Fibroblast of skin of right biceps (primary cell): ENCODE data around the gene GNAI1.

ENCODE experiments used
- DNase-seq: peaks from one replicate; pipeline ENCODE4 v3.0.0-alpha.2; 2013

Gene GNAI1

DNA sequence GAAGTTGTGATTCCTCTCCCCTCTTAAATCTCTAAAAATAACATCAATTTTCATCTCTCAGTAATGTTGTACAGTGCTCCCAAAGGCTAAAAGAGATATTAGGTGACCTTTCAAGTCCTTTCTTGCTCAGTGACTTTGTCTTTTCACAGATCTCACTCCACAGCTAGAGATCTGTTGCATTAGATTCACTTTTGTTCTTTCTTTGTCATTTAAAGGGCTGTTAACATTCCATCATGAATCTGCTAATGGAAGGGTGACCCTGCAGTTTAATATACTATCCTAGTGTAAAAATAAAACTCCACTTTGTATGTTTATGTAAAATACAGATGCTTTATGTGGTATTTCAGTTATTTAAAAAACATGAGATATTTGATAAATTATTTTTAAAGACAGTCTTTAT is 30.5 kb downstream of the GNAI1 start:
- DNase-seq = no peak

DNA sequence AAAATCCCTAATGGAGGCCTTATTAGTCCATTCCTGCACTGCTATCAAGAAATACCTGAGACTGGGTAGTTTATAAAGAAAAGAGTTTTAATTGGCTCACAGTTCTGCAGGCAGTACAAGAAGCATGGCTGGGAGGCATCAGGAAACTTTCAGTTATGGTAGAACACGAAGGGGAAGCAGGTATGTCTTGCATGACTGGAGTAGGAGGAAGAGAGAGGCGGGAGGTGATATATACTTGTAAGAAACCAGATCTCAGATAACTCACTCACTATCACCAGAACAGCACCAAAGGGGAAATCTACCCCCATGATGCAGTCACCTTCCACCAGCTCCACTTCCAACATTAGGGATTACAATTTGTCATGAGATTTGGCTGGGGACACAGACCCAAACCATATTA is 35.8 kb downstream of the GNAI1 start:
- no peak for DNase-seq

DNA sequence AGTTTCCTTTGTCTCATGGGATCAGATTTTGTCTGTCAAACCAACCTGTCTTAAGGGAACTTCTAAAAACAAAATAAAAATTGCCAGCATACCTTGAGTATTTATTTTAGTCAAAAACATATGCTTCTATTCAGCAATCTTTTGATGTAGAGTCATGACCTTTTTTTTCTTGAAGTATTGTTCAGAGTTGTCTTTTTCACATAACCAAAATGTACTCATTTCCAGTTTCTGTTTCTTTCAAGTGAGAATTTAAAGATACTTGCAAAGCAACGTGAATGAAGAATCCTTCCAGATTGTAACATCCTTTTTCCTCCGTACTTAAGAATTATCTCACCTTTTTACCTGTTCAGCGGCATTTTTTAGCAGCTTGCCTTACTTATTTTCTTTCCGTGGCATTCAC is 37.8 kb downstream of the GNAI1 start:
- no peak for DNase-seq

DNA sequence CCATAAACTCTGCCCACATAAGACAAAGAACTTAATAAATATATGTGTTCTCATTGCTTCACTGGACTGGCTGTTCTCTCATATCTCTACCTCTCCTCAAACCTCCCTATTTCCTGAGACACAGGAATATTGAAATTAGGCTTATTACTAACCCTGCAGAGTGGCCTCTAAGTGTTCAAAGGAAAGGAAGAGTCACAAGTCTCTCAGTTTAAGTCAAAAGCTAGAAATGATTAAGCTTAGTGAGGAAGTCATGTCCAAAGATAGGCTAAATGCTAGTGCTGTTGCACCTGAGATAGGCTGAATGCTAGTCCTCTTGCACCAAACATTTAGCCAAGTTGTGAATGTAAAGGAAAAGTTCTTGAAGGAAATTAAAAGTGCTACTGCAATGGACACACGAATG is 41.1 kb downstream of the GNAI1 start:
- no peak for DNase-seq

DNA sequence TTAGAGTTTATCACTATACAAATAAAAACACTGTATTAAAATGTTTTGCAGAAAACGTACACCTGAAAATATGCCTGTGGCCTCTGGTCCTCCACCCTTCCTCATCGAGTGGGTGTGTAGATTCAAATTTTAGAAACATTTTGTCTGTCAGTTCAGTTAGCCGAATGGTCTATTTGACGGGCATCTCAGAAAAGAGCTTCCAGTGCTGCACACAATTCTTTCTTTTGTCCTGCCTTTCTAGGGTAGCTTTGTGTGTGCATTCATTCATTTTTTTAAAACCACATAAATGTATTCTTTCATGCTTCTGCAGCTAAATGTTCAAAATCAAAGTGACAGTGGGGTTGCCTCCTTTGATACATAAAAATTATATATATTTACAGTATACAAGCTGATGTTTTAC is 46.8 kb downstream of the GNAI1 start:
- DNase-seq = no peak

DNA sequence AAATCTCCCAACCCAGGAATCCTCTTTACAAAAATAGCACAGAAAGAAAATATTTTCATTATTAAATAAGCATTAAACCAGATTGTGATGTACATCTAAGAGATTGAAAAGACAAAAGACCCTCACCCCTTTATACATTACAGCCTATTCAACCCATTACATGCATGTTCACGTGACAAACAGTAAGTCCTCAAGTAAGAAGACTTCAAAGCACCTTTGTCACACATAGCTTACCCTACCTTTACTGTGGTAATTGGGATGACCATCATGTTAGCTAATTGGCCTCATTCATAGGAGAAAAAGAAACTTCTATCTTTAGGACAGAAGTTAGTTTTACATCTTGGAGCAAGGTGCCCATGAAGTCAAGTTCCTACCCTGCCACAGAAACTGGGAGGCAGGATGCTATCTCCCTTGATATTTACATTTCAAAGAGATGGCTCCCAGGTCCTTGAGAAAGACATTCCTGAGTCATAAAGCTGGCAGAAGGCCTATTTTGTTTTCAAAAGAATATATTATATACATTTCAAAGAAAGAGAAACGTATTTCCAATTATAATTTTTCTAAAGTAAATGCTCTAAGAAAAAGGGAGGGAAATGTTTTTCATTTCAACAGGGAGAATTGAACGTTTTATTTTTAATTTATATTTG is 48.1 kb downstream of the GNAI1 start:
- peak; percentile 37 for DNase-seq

DNA sequence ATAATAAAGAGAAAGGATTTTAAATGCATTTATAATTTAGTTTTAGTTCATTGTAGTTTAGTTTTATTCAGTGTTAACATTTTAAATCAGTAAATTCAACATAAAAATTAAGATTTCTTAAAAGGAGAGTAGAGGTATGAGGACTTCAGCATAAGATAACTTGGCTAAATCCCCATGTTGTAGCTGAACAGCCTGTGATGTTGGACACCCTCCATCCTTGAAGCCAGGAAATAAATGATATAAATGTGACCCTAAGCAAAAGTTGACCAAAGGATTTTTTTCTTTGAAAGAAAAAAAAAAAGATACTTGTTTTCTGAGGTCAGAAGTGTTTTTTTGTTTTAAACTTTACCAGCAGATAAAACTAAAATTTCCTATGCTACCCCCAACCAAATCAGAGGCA is 48.7 kb downstream of the GNAI1 start:
- no peak for DNase-seq

DNA sequence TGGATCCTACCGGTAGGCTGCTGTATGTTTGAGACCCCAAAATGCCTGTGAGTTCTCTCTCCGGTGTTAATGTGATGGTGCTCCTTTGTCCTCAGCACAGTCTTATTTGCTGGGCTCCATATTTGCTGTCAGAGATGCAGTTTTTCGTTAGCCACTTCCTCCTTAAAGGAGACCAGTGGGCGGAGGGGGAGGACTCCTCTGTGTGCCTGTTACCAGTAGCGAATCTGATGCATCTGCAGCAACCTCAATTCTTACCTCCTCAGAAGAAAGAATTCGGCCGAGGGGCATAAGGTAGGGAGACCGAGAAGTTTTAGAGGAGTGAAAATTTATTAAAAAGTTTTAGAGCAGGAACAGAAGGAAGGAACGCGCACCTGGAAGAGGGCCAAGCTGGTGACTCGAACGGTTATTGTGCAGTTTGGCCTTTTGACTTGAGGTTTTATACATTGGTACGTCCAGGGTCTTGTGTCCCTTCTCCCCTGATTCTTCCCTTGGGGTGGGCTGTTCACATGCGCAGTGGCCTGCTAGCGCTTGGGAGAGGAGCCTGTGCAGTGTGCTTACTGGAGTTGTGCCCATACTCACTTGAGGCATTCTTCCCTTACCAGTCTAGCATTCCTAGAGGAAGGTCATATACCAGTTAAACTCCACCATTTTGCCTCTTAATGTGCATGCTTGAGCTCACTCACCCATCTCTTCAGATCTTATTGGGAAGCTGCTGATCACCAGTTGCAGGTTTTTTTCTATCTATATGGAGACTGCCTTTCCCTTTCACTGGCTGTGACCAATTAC is 49.5 kb downstream of the GNAI1 start:
- DNase-seq = no peak

DNA sequence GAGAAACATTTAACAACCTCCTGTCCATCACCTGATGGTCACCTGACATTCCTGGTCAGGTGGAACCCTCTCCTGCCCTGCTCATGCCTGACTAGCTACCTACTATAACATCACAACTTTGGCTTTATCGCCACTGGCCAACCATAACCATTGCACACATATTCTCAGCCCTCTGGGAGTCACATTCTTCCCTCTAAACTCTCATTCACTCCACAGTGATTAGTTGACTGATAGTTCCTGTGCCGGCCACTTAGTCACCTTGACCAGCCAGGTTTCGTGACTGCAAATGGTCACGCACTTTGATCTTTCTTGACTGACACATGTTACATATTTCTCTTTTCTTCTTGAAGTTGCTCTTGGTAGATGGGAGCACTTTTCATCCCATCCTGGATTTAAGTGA is 50.1 kb downstream of the GNAI1 start:
- no peak for DNase-seq

DNA sequence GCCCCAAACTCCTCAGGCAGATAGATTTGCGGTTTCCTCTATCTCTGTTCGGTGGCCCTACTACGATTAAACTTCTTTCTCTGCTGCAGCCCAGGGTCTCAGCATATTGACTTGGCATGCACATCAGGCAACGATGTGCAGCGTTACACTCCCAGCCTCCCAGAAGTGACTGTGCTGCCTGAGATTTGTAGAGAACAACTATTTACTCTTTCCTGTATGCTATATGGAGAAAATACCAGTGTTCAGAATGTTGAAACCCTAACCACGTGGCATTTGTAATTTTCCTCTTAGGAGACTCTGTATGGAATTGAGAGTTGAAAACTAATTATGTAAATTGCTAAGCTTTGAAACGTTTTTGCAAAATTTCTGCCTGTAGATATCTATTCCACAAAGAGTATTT is 50.9 kb downstream of the GNAI1 start:
- no peak for DNase-seq

DNA sequence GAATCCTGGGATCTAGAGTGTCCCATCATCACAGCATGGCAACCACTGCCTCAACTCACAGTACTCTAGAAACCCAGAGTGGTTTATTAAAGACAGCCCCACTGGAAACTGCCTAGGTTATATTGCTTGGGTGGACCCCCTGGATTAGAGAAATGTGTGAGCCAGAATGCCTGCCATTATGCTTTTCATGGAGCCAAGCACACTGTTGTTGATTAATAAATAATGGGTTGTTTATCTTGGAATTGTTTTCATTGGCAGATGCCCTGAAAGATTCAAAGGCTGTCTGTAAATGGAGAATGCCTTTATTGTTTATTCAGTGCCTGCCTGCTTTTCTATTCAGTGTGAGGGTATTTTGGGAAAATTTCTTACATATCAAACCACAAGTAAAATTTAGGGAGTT is 52.1 kb downstream of the GNAI1 start:
- DNase-seq = no peak

DNA sequence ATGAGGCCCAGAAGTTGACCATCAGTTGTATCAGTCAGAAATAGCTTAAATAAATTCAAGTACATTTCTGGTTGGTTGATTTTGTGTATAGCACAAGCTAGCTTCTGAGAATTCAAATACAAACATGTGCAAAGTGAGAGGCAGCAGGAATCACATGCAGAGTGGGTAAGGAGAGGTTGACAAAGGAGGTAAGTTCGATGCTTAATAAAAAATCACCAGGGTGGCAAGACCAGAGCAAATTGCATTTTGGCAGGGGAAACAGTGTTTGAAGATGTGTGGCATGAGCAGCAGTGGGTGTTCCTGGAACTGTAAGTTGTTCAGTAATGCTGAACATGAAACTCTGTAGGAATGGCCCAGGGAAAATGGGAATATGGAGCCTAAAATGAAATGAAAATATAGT is 52.6 kb downstream of the GNAI1 start:
- no peak for DNase-seq

DNA sequence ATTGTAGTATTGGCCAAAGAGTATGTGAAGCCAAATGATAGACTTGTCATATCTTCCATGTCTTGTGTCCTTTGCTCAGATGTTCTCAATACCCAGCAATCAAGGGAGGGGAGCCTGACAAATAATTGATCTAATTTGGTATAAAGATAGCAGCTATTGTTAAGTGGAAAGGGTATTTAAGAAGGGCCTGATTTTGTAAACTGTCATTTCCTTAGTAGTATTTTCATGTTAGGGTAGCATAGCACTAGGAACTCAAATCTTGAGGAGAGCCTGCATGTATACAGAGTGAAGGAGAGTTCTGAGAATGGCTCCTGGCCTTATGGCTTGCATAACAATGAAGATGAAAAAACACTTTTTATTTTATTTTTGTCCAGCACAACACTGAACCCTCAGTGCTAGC is 53.1 kb downstream of the GNAI1 start:
- DNase-seq = no peak

DNA sequence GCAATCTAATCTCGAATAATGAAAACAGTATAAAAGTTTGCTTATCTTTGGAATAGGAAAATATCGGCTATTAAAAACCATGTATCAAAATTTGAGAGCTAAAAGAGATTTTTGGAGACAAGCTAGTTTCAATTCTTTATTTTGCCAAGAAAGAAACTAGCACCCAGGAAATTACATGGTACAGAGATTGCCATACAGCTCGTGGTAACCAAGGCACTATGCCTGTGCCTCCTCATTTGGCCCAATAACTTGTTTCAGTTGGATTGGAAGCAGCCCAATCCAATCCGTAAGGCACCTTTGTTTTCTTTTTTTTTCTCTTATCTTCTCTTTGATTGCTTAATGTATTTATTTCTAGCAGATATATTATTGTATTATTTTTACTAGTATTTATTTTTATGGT is 55.0 kb downstream of the GNAI1 start:
- DNase-seq = no peak

DNA sequence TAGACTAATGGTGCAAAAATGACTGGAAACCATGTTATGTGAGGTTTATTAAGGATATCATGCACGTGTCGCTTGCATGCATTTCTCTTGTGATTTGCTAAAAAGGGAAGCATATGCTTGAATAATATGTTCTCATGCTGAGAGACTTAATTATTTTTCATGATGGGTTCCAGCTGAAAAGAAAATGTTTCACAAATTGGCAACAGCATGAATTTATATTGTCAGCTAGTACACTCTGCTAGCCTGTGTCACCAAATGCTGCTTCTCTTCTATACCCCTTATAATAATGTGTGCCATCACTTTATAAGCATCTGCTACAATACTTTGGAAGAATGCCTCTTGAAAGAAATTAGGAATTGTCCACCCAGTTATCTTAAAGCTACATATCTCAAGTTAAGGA is 63.0 kb downstream of the GNAI1 start:
- no peak for DNase-seq

DNA sequence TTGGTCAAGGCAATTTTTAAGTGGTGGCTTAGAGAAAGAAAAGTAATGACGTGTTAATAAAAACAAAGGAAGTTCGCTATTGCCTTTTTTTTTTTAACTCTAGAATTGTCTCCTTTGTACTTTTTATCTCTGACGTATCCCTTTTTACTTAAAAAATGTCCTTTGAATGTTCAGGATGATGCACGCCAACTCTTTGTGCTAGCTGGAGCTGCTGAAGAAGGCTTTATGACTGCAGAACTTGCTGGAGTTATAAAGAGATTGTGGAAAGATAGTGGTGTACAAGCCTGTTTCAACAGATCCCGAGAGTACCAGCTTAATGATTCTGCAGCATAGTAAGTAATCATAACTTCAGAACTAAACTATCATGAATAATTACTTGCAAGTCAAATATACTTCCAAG is 64.4 kb downstream of the GNAI1 start:
- DNase-seq = no peak

DNA sequence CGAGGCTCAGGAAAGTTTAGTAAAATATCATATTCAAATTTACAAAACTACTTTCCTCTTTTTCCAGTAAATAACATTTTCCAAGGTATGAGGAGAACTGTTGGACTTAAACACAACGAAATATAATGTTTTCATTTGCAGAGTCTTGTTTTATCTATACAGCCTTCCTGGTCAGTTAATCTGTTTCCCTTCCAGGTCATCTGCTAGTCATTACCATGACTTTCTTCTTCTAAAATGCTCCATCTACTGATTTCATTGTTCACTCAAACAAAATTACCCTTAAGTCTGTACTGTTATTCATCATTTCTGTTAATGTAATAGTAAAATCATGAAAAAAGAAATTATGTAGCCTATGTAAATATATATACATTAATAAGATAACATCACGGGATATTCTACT is 69.8 kb downstream of the GNAI1 start:
- no peak for DNase-seq

DNA sequence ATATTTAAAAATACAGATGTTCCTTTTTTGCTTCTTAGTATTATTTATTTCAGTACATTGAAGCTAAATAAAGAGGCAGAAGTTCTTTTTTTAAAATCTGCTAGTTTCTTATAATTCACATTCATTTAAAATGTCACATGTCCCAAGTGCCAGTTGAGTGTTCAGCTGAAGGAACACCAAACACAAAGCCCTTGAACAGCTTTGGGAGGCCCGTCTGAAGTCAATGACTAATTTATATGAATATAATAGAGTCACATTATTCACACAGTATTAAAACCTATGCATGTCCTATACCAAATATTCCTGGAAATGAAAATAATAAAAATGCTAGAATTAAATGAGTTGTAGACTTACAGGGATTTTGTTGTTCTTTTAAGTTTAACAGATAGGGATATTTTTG is 70.3 kb downstream of the GNAI1 start:
- DNase-seq = no peak

DNA sequence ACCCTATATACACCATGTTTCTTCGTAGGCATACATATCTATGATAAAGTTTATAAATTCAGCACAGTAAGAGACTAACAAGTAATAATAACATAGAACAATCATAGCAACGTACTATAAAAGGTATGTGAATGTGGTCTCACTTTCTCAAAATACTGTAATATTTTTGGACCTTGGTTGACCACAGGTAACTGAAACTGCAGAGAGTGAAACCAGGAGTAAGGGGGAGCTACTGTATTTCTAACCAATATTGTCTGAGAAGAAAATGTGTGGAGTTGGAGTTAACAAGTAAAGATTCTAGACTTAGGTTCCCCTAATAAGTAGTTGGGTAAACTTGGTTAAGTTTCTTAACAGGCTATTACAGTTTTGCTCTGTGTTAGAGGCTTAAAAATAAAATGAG is 72.1 kb downstream of the GNAI1 start:
- DNase-seq = no peak

DNA sequence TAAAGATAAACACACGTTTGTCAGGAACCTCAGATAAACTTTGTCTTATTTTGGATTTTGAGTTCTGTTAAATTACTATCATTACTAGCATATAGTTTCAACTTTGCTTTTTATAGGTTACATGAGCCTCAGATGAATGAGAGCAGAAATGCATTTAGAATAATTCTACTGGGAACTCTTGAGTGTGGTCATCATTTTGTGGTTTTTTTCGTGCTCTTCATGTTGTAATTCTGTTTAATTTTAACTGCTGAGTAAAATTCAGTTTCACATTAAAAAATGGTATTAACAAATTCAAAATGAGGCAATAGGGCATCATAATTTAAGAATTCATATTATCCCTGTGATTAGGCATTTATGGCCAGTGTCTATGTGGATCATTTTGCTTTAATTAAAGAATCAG is 72.9 kb downstream of the GNAI1 start:
- no peak for DNase-seq

DNA sequence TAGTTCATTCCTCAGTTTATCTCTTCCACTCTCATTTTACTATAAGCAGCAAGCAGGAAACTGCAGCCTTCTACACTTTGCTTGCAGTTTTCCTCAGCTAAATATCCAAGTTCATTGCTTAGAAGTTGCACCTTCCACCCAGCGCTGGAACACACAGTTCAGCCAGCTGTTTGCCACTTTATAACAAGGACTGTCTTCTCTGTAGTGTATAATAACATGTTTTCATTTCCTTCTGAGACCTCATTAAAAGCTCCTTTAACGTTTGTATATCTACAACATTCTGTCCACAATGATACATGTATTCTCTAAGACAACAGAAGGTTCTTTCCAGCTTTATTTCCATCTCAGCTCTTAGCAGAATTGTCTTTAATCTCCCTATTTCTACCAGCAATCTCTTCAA is 74.1 kb downstream of the GNAI1 start:
- DNase-seq = no peak

DNA sequence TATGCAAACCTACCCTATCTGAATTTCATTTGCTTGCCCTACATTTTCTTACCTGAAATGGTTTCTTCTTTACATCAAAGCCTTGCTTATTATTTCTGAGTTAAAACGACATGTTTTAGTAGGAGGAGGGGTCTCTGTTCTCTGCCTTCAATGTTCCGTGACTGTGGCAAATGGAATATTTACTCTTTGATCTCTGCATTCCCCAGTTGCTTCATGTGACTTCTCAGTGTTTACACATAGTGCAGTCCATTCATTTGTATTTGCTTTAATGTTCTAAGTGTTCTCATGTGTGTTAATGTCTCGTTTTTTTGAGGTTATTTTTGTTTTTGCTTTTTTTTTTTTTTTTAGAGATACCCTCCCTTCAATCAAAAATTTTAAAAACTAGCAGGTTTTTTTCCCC is 75.8 kb downstream of the GNAI1 start:
- DNase-seq = no peak

DNA sequence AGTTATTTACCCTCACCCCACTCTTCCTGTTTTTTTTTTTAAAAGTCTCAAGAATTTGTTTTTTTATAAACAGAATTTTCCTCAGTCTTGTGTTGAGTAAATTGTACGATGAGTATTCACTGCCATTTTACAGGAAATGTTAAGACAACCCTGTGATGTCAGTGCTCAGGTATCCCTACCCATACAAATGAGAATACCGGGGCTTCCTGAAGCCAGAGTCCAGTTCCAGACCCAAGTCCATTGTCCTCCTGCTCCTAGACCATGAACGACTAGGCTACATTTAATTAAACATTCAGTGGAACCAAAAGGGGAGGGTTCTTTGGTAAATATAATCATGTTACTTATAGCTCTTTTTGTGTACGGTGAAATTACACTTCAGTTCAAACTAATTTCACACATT is 79.2 kb downstream of the GNAI1 start:
- DNase-seq = no peak

DNA sequence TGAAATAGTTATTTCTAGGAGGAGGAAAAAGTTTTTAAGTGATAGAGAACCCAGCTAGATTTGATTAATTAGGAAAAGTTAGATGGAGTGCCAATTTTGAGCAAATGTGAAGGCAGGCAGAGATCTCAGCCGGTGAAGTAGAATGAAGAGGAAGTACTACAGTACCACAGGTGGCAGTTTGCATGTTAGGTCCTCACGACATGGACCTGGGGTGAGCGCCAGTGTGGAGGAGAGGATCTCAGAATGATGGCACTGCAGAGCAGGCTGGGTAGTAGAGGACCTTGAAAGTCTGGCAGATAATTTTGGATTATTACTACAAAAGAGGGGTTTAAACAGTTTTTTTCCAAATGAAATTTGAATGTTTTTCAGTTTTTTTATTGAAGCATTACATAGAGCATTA is 81.1 kb downstream of the GNAI1 start:
- no peak for DNase-seq
